ENCODE data around the gene HIGD1C.
"Not testable (repeated sequence)": the region's sequence is repeated elsewhere in the genome, so short reads cannot be mapped to it uniquely, and the experiment has no call there.

The HIGD1C gene

GRCh38 chr12:50984586-50985298, 32.4 kb downstream of the HIGD1C start:
- DNase-seq (ENCODE audit: low read depth, low spot score) = no peak

- no peak for DNase-seq (ENCODE audit: low read depth, low spot score)
Observed at GRCh38 chr12:50985322-50985721, 33.0 kb downstream of the HIGD1C start.

- peak; percentile 40 for DNase-seq (ENCODE audit: low read depth, low spot score)
Observed at GRCh38 chr12:50986966-50987737, 34.8 kb downstream of the HIGD1C start.

GRCh38 chr12:50988051-50988450, 35.7 kb downstream of the HIGD1C start:
- no peak for DNase-seq (ENCODE audit: low read depth, low spot score)

GRCh38 chr12:50988871-50989270, 36.5 kb downstream of the HIGD1C start:
- DNase-seq (ENCODE audit: low read depth, low spot score) = no peak

- DNase-seq (ENCODE audit: low read depth, low spot score) = no peak
Observed at GRCh38 chr12:50990147-50990727, 37.9 kb downstream of the HIGD1C start.

- no peak for DNase-seq (ENCODE audit: low read depth, low spot score)
Observed at GRCh38 chr12:50990791-50991190, 38.4 kb downstream of the HIGD1C start.

GRCh38 chr12:50991291-50991690, 38.9 kb downstream of the HIGD1C start:
- no peak for DNase-seq (ENCODE audit: low read depth, low spot score)

GRCh38 chr12:50992819-50993218, 40.5 kb downstream of the HIGD1C start:
- no peak for DNase-seq (ENCODE audit: low read depth, low spot score)

GRCh38 chr12:50999093-50999492, 46.7 kb downstream of the HIGD1C start:
- no peak for DNase-seq (ENCODE audit: low read depth, low spot score)

GRCh38 chr12:51000245-51000644, 47.9 kb downstream of the HIGD1C start:
- DNase-seq (ENCODE audit: low read depth, low spot score) = no peak

- no peak for DNase-seq (ENCODE audit: low read depth, low spot score)
Observed at GRCh38 chr12:51001799-51002198, 49.5 kb downstream of the HIGD1C start.

GRCh38 chr12:51004504-51004903, 52.2 kb downstream of the HIGD1C start:
- no peak for DNase-seq (ENCODE audit: low read depth, low spot score)

GRCh38 chr12:51005030-51005429, 52.7 kb downstream of the HIGD1C start:
- no peak for DNase-seq (ENCODE audit: low read depth, low spot score)

- peak; percentile 68 for DNase-seq (ENCODE audit: low read depth, low spot score)
Observed at GRCh38 chr12:51005671-51006070, 53.3 kb downstream of the HIGD1C start.

- no peak for DNase-seq (ENCODE audit: low read depth, low spot score)
Observed at GRCh38 chr12:51008329-51009055, 56.1 kb downstream of the HIGD1C start.

GRCh38 chr12:51009056-51009440, 56.7 kb downstream of the HIGD1C start:
- no peak for DNase-seq (ENCODE audit: low read depth, low spot score)

- no peak for DNase-seq (ENCODE audit: low read depth, low spot score)
Observed at GRCh38 chr12:51011955-51012354, 59.6 kb downstream of the HIGD1C start.

- no peak for DNase-seq (ENCODE audit: low read depth, low spot score)
Observed at GRCh38 chr12:51012570-51013236, 60.4 kb downstream of the HIGD1C start.

- no peak for DNase-seq (ENCODE audit: low read depth, low spot score)
Observed at GRCh38 chr12:51013441-51013840, 61.1 kb downstream of the HIGD1C start.

- DNase-seq (ENCODE audit: low read depth, low spot score) = not testable (repeated sequence)
Observed at GRCh38 chr12:51014467-51014866, 62.1 kb downstream of the HIGD1C start.

- DNase-seq (ENCODE audit: low read depth, low spot score) = no peak
Observed at GRCh38 chr12:51017452-51017851, 65.1 kb downstream of the HIGD1C start.
